Measurements from ENCODE around the gene OLIG3.

The OLIG3 gene

DNA sequence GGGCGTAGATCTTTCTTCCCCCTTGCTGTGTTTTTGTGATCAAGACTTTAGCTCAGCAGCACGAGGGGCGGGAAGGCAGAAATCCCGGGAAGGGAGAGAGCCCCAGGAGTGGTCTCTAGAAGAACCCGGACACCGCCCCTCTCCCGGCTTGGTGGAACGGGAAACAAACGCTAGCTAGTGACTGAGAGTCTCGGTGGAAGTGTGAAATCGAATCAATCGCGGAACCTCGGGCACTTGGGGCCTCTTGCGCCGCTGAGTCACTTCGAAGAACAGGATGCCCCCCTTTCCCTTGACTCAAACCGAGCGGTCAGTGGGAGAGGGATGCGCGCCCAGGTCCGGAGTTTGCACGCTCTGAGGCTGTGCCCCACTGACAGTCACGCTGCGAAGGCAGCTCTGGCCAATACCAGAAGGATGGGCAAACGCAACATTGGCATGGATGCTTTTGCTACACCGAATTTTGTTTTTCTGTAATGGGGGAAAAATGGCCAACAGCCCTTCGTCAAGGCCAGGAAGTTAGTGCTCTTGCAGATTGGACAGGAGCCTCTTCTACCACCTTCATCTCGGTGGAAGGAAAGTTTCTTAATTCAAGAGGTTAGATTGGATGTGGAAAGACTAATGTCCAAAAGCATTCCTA lies 1.6 kb upstream of the OLIG3 start:
- no peak for DNase-seq (ENCODE audit: low read depth)

DNA sequence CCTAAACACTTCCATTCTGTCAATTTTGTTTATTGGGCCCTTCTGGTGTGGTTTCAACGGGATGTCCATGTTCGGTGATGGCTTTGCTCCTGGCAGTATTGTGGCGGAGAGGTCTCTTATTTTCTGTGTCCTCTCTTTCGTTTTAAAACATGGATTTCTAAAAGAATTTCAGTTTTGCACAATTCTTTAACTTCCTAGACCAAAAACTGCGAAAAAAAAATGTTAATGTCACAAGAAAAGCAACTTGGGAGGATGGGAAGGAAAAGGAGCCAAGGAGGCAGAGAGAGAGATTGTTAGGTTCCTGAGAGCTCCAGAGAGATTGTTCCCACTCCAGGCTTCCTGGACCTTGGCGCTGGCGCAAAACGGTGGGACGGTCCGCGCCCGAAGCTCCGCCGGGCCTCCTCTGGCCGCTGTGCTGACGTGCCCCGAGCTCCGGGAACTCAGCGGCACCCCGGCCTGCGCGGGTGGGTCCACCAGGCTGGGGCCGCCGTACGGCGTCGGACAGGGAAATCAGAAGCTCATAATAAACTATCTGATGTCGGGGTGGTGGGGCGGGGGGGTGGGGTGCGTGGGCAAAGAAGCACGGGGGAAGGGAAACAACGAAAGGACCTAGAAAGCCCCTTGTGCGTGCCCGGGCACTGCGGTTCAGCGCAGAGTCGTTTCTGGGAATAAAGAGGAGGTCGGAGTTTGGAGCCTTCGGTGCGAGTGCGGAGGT lies 951 bp upstream of the OLIG3 start:
- DNase-seq (ENCODE audit: low read depth), result no peak

GRCh38 chr6:137493218-137494038 lies 766 bp downstream of the OLIG3 start:
- DNase-seq (ENCODE audit: low read depth), result no peak

- no peak for DNase-seq (ENCODE audit: low read depth)
These were observed 1.6 kb downstream of the OLIG3 start for GRCh38 chr6:137492289-137493217.

GRCh38 chr6:137491478-137491877 lies 2.7 kb downstream of the OLIG3 start:
- DNase-seq (ENCODE audit: low read depth), result no peak

DNA sequence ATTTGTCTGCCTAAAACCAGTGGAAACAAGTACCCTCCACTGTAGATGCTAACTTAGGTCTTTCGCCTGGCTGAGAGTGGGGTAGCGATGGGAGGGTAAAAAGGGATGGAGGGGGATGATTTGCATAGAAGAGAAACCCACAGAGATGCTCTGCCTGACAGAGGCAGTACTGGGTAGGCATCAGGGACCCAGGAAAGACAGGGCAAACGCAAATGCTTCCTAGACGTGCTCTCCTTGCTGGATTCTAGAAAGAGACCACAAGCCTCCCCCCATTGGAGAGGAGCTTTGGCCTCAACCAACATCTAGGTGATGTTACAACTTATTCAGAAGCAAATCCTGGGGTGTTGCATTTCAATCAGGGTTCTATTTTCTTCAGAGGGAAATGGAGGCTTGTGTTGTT lies 3.2 kb downstream of the OLIG3 start:
- no peak for DNase-seq (ENCODE audit: low read depth)

GRCh38 chr6:137490006-137490905 lies 3.9 kb downstream of the OLIG3 start:
- no peak for DNase-seq (ENCODE audit: low read depth)

GRCh38 chr6:137489046-137490005 lies 4.9 kb downstream of the OLIG3 start:
- DNase-seq (ENCODE audit: low read depth), result no peak

- no peak for DNase-seq (ENCODE audit: low read depth)
These were observed 5.8 kb downstream of the OLIG3 start for GRCh38 chr6:137488150-137489045.

DNA sequence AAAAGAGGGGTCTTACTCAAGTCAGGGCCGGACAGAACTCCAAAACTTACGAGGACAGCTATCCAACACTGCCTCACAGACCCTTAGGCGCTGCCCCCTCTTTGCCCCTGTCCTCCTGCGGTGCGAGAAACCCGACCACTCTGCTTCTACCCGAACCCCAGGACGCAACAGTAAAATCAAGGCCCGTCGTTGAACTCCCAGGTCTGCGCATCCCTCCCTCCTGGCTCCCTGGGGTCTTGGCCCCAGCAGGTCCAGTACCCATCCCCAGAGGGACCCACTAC lies 6.4 kb downstream of the OLIG3 start:
- no peak for DNase-seq (ENCODE audit: low read depth)

DNA sequence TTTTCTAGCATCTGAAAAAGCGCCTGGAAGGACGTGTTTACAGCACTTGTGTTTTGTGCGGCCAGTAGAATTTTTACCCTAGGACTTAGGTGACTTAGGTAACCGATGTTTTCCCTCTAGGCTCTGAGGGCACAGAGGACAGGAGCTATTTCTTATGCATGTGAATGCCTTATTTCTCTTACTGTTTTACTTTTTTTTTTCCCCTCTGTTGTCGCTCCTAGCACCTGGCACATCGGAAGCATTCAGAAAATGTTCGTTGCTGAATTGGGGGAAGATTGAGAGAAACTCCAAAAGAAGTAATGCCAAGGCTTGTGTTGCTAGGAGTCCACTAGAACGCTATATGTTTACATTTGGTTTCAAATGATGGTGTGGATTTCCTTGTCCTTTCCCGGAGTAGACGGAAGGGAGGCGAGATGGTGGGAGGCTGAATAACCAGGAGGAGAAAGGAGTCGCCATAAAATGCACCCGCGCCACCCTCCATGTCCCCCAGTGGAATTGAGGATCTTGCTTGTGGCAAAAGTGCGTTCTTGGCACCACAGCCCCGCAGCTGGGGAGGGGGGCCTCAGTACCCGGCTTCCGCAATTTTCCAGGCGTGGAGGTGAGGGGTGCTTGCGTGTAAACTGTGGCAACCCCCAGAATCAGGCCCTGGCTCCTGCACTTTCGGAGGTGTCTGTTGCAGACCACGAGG lies 6.9 kb downstream of the OLIG3 start:
- DNase-seq (ENCODE audit: low read depth), result no peak

DNA sequence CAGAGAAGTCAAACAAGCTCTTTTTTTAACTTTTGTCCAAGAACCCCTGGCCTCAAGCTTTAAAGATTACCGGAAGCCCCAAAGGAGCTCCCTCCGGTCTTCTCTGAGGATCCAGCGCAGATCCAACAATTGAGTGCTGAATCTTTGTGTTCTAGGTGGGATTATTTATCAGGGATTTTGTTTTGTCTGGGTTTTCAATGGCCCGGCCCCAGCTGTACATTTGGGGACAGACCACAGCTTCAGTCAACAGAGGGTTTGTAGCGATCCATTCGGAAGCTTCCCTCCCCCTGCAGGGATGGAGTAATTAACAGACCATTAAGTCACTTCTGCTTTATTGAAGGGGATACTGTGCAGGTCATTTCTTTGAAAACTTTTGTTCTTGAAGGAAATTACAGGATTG lies 7.8 kb downstream of the OLIG3 start:
- no peak for DNase-seq (ENCODE audit: low read depth)

DNA sequence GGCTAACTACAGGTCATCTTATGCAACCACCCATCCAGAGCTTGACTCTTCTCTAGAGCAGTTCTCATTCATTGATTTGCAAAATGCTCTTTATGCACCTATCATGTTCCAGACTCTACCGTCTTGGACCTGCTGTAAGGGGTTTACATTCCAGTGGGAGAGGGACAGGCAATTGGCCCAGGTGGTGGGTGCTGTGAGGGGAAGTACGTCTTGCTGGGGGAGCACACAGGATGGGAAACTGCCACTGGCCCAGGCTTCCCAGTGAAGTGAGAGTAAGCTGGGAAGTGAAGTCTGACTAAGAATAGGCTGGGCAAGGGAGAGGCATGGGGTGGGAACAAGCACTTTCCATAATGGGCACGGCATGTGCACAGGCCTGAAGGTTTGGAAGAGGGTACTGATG lies 13.8 kb downstream of the OLIG3 start:
- no peak for DNase-seq (ENCODE audit: low read depth)

- DNase-seq (ENCODE audit: low read depth), result no peak
These were observed 19.1 kb downstream of the OLIG3 start for GRCh38 chr6:137475103-137475502.

GRCh38 chr6:137473598-137473997 lies 20.6 kb downstream of the OLIG3 start:
- no peak for DNase-seq (ENCODE audit: low read depth)

DNA sequence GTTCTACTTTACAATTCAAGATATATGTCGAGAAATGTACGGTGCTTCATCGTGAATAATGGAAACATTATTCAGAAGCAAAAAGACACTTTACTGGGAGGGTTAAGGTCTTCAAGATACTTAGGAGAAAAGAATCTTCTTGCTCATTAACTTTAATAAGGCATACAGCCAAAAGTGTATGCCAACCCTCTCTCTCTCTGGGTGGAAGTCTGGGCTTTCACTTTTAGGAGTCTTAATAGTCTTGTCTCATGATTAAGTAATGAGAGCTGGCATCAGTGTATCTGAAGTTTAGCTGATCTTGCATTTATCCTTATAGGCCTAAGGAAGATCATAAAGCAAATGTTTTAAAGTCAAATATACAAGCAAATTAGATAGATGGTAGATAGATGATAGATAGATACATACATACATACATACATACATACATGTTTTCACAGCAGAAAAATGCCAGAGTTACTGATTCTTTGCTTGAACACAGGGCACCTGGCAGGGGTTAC lies 21.5 kb downstream of the OLIG3 start:
- DNase-seq (ENCODE audit: low read depth), result no peak

- no peak for DNase-seq (ENCODE audit: low read depth)
These were observed 22.2 kb downstream of the OLIG3 start for GRCh38 chr6:137471986-137472385.

DNA sequence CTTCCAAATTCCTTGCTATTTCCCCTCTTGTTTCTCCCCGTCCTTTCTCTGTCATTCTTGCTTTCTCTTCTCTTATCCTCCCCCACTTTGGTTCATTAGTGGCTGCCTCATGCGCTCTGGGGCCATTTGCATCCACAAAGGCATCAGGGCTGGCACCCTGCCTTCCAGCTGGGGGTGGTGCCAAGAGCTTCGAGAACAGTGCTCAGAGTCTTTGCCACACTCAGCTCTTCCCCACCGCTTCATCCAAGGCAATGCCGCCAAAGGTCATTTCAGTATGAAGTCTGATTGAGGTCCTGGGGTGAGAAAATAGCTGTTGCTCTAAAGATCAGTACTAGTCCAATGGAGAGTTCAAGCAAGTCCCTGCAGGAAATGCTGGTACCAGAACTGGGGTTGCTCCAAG lies 22.7 kb downstream of the OLIG3 start:
- DNase-seq (ENCODE audit: low read depth), result no peak
